NT2/D1 (cell line): Measurements from ENCODE around the gene FSIP1.

Experiments
- DNase-seq: peaks from one replicate; pipeline ENCODE4 v3.0.0-alpha.2; 2011; ENCODE audit warnings: low read depth, low spot score
- H3K27me3 ChIP-seq: 2 replicates; pipeline ENCODE4 v1.6.0; 2011; ENCODE audit warnings: mild to moderate bottlenecking; ENCODE audit not compliant: insufficient read length, insufficient read depth
- H3K36me3 ChIP-seq: 2 replicates; pipeline ENCODE4 v1.6.1; 2011; ENCODE audit warnings: mild to moderate bottlenecking, low read length, mixed read lengths; ENCODE audit not compliant: insufficient read depth, insufficient read length
- H3K4me1 ChIP-seq: 2 replicates; pipeline ENCODE4 v1.5.1; 2011; ENCODE audit not compliant: insufficient read depth, insufficient read length
- H3K4me3 ChIP-seq: 2 replicates; pipeline ENCODE4 v1.5.1; 2011; ENCODE audit warnings: low read depth; ENCODE audit not compliant: insufficient read length
- H3K9ac ChIP-seq: 2 replicates; pipeline ENCODE4 v1.6.0; 2011; ENCODE audit warnings: low read depth; ENCODE audit not compliant: insufficient read length
- H3K9me3 ChIP-seq: 2 replicates; pipeline ENCODE4 v1.5.1; 2011; ENCODE audit warnings: mild to moderate bottlenecking, low read length; ENCODE audit not compliant: insufficient read depth
- SUZ12 ChIP-seq: IDR thresholded peaks from 2 replicates; pipeline ENCODE4 v1.6.1; 2011; ENCODE audit not compliant: insufficient read length, insufficient read depth; ENCODE audit errors: extremely low read depth
- YY1 ChIP-seq: IDR thresholded peaks from 2 replicates; pipeline ENCODE4 v1.6.1; 2011; ENCODE audit not compliant: insufficient read length, insufficient read depth
- ZNF274 ChIP-seq: IDR thresholded peaks from 2 replicates; pipeline ENCODE4 v1.6.1; 2011; ENCODE audit warnings: mild to moderate bottlenecking, low read depth, low read length

The FSIP1 gene

DNA sequence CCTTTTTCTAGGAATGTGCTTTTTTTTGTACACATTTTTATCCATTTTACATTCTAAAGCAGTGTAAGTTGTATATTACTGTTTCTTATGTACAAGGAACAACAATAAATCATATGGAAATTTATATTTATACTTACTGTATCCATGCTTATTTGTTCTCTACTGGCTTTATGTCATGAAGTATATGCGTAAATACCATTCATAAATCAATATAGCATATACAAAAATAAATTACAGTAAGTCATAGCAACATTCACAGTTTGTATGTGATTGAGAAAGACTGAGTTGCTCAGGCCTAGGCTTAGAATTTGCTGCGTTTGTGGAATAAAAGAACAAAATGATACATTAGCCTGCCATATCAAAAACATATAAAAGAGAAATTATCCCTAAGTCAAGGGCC is 185.3 kb downstream of the FSIP1 start:
- no peak for TF ChIP-seq SUZ12
- no peak for TF ChIP-seq ZNF274
- no peak for TF ChIP-seq YY1
- no peaks in the 10 kb centered on the region for H3K27me3 ChIP-seq
- no peak overlapping the region for H3K9ac ChIP-seq
- peaks cover 48% of the 10 kb centered on the region for H3K36me3 ChIP-seq
- H3K9me3 ChIP-seq, result no peaks in the 10 kb centered on the region
- no peak for DNase-seq
- no peaks in the 10 kb centered on the region for H3K4me1 ChIP-seq
- H3K4me3 ChIP-seq, result no peak overlapping the region

GRCh38 chr15:39596358-39597051 is 186.1 kb downstream of the FSIP1 start:
- no peak overlapping the region for H3K4me3 ChIP-seq
- no peaks in the 10 kb centered on the region for H3K27me3 ChIP-seq
- no peak for DNase-seq
- peaks cover 57% of the 10 kb centered on the region for H3K36me3 ChIP-seq
- H3K9ac ChIP-seq, result no peak overlapping the region
- no peaks in the 10 kb centered on the region for H3K4me1 ChIP-seq
- TF ChIP-seq ZNF274 (no peak), YY1 (no peak), SUZ12 (no peak)
- H3K9me3 ChIP-seq, result no peaks in the 10 kb centered on the region

GRCh38 chr15:39595338-39596221 is 187.1 kb downstream of the FSIP1 start:
- Histone ChIP-seq H3K9ac (no peak overlapping the region), H3K9me3 (no peaks in the 10 kb centered on the region), H3K36me3 (peaks cover 66% of the 10 kb centered on the region), H3K4me3 (no peak overlapping the region), H3K27me3 (no peaks in the 10 kb centered on the region), H3K4me1 (no peaks in the 10 kb centered on the region)
- TF ChIP-seq SUZ12 (no peak), ZNF274 (no peak), YY1 (no peak)
- DNase-seq, result no peak

GRCh38 chr15:39594446-39595337 is 187.9 kb downstream of the FSIP1 start:
- DNase-seq, result no peak
- no peak overlapping the region for H3K4me3 ChIP-seq
- H3K36me3 ChIP-seq, result peaks cover 74% of the 10 kb centered on the region
- no peaks in the 10 kb centered on the region for H3K9me3 ChIP-seq
- H3K4me1 ChIP-seq, result no peaks in the 10 kb centered on the region
- H3K27me3 ChIP-seq, result no peaks in the 10 kb centered on the region
- TF ChIP-seq YY1, result no peak
- TF ChIP-seq SUZ12, result no peak
- no peak for TF ChIP-seq ZNF274
- no peak overlapping the region for H3K9ac ChIP-seq

- DNase-seq, result no peak
- Histone ChIP-seq H3K4me1 (no peaks in the 10 kb centered on the region), H3K27me3 (no peaks in the 10 kb centered on the region), H3K36me3 (peaks cover 83% of the 10 kb centered on the region), H3K9me3 (no peaks in the 10 kb centered on the region), H3K4me3 (no peak overlapping the region), H3K9ac (no peak overlapping the region)
- TF ChIP-seq ZNF274, result no peak
- TF ChIP-seq YY1, result no peak
- no peak for TF ChIP-seq SUZ12
These were observed 188.8 kb downstream of the FSIP1 start for GRCh38 chr15:39593656-39594445.

DNA sequence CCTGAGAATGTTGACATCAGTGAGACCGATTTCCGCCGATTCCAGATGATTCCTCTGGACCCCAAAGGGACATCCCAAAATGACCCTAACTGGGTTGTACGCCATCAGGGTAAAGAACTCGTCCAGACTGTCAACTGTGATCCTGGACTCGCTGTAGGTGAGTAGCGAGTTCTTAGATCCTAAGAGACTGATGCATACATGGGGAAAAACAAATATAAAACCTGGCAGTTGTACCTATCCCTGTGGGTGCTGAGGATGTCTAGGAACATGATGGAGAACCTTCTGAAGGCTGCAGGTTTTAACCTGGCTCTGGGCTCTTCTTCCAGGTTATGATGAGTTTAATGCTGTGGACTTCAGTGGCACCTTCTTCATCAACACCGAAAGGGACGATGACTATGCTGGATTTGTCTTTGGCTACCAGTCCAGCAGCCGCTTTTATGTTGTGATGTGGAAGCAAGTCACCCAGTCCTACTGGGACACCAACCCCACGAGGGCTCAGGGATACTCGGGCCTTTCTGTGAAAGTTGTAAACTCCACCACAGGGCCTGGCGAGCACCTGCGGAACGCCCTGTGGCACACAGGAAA is 189.5 kb downstream of the FSIP1 start:
- H3K4me3 ChIP-seq, result no peak overlapping the region
- no peaks in the 10 kb centered on the region for H3K9me3 ChIP-seq
- no peak for DNase-seq
- no peaks in the 10 kb centered on the region for H3K4me1 ChIP-seq
- TF ChIP-seq SUZ12 (no peak), ZNF274 (no peak), YY1 (no peak)
- no peaks in the 10 kb centered on the region for H3K27me3 ChIP-seq
- peaks cover 90% of the 10 kb centered on the region for H3K36me3 ChIP-seq
- no peak overlapping the region for H3K9ac ChIP-seq
